RWPE2 (cell line): ENCODE data around the gene ANK3.

Experiments
- ATAC-seq: fragments of 200-7000 bp; cut with Tn5 transposase; 3 replicates; pipeline ENCODE4 v1.9.1; 2021; ENCODE audit warnings: low read depth
- DNase-seq: peaks from one replicate; pipeline ENCODE4 v3.0.0-alpha.2; 2020; ENCODE audit warnings: low spot score
- H3K27ac ChIP-seq: fragments of 450-650 bp; 2 replicates; pipeline ENCODE4 v1.5.1; 2017; ENCODE audit warnings: mild to moderate bottlenecking; ENCODE audit not compliant: poor library complexity, severe bottlenecking
- H3K27me3 ChIP-seq: fragments of 250-450 bp; sonication (Bioruptor Pico); 2 replicates; pipeline ENCODE4 v1.5.1; 2021; ENCODE audit warnings: mild to moderate bottlenecking, moderate library complexity; ENCODE audit not compliant: insufficient read depth, poor library complexity, severe bottlenecking
- H3K36me3 ChIP-seq: fragments of 250-450 bp; sonication (Bioruptor Pico); 2 replicates; pipeline ENCODE4 v1.5.1; 2020; ENCODE audit warnings: low read depth, mild to moderate bottlenecking, moderate library complexity
- H3K4me1 ChIP-seq: fragments of 250-450 bp; sonication (Bioruptor Pico); 2 replicates; pipeline ENCODE4 v1.5.1; 2021; ENCODE audit warnings: mild to moderate bottlenecking, moderate library complexity; ENCODE audit not compliant: insufficient read depth, poor library complexity, severe bottlenecking
- H3K4me3 ChIP-seq: fragments of 250-450 bp; sonication (Bioruptor Pico); 2 replicates; pipeline ENCODE4 v1.5.1; 2021; ENCODE audit warnings: mild to moderate bottlenecking, moderate library complexity; ENCODE audit not compliant: severe bottlenecking
- H3K9me3 ChIP-seq: fragments of 250-450 bp; sonication (Bioruptor Pico); 2 replicates; pipeline ENCODE4 v1.5.1; 2021; ENCODE audit warnings: mild to moderate bottlenecking, moderate library complexity; ENCODE audit not compliant: severe bottlenecking
- CTCF ChIP-seq: fragments of 450-650 bp; IDR thresholded peaks from one replicate; pipeline ENCODE4 v1.5.1; 2017; ENCODE audit warnings: mild to moderate bottlenecking, moderate library complexity; ENCODE audit not compliant: poor library complexity, severe bottlenecking

Gene ANK3

GRCh38 chr10:60298408-60299389, 91.0 kb downstream of the ANK3 start:
- H3K4me3 ChIP-seq: no peak overlapping the region
- no peak overlapping the region for H3K27ac ChIP-seq
- H3K4me1 ChIP-seq: no peaks in the 10 kb centered on the region
- DNase-seq (no peak), ATAC-seq (no peak)
- no peak for TF ChIP-seq CTCF
- H3K27me3 ChIP-seq: no peaks in the 10 kb centered on the region
- no peaks in the 10 kb centered on the region for H3K36me3 ChIP-seq
- H3K9me3 ChIP-seq: no peaks in the 10 kb centered on the region

GRCh38 chr10:60296073-60296472, 93.6 kb downstream of the ANK3 start:
- DNase-seq (no peak), ATAC-seq (no peak)
- TF ChIP-seq CTCF: no peak
- Histone ChIP-seq H3K4me1 (no peaks in the 10 kb centered on the region), H3K36me3 (no peaks in the 10 kb centered on the region), H3K4me3 (no peak overlapping the region), H3K27ac (no peak overlapping the region), H3K27me3 (no peaks in the 10 kb centered on the region), H3K9me3 (no peaks in the 10 kb centered on the region)

GRCh38 chr10:60295028-60295937, 94.4 kb downstream of the ANK3 start:
- no peaks in the 10 kb centered on the region for H3K9me3 ChIP-seq
- no peaks in the 10 kb centered on the region for H3K36me3 ChIP-seq
- ATAC-seq (no peak), DNase-seq (no peak)
- H3K27me3 ChIP-seq: no peaks in the 10 kb centered on the region
- no peak for TF ChIP-seq CTCF
- H3K27ac ChIP-seq: no peak overlapping the region
- H3K4me3 ChIP-seq: no peak overlapping the region
- H3K4me1 ChIP-seq: no peaks in the 10 kb centered on the region

GRCh38 chr10:60293581-60294175, 96.0 kb downstream of the ANK3 start:
- Histone ChIP-seq H3K9me3 (no peaks in the 10 kb centered on the region), H3K4me3 (no peak overlapping the region), H3K27me3 (no peaks in the 10 kb centered on the region), H3K27ac (no peak overlapping the region), H3K4me1 (no peaks in the 10 kb centered on the region), H3K36me3 (no peaks in the 10 kb centered on the region)
- TF ChIP-seq CTCF: no peak
- DNase-seq (no peak), ATAC-seq (no peak)
